ENCODE measurements around the gene ADARB2.

The ADARB2 gene

DNA sequence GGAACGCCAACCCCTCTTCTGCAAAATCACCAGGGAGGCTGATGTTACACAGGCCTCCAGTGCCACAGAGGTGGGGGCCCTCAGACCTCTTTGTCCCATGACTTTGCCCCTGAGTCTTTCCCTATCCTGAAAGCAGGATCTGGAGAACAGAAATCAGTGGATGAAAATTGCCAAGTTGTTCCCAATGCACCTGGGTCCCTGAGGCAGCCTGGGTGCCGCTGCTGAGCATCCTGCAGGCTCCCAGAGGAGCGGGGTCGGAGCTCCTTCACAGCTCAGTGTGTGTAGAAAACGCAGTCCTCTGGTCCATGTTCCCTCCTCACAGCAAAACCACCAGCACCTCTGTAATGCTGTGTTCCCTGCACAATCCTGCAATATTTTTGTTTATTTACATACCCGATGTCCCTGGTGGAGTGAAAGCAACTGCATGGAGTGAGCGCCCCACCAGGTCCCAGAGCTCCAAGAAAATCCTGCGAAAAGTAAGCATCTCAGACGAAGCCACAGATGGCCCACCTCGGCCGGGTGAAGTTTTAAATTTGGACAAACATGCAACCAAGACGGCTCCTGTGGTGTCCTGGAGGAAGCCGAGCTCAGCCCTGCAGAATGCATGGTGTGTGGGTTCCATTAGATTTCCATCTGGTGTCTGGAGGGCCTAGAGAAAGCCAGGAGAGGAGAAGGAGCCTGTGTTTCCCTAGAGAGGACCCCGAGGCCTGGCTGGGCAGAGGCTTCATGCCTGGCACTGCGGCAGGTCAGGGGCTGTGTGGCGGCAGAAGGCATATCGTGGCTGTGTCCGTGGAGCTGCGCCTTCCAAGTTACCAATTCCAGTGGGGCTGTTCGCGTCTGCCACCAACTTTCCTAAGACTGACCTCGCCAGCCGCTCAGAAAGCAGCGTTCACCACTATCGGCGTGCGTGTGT, 445.9 kb downstream of the ADARB2 start:
- TF ChIP-seq, protein P1, sequence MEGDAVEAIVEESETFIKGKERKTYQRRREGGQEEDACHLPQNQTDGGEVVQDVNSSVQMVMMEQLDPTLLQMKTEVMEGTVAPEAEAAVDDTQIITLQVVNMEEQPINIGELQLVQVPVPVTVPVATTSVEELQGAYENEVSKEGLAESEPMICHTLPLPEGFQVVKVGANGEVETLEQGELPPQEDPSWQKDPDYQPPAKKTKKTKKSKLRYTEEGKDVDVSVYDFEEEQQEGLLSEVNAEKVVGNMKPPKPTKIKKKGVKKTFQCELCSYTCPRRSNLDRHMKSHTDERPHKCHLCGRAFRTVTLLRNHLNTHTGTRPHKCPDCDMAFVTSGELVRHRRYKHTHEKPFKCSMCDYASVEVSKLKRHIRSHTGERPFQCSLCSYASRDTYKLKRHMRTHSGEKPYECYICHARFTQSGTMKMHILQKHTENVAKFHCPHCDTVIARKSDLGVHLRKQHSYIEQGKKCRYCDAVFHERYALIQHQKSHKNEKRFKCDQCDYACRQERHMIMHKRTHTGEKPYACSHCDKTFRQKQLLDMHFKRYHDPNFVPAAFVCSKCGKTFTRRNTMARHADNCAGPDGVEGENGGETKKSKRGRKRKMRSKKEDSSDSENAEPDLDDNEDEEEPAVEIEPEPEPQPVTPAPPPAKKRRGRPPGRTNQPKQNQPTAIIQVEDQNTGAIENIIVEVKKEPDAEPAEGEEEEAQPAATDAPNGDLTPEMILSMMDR (IDR thresholded peaks at IDR 0.05): no peak
- no peaks in the 10 kb centered on the region for H3K36me3 ChIP-seq
- no peaks in the 10 kb centered on the region for H3K9me3 ChIP-seq
- H3K27me3 ChIP-seq: peaks cover 47% of the 10 kb centered on the region
- peaks cover 0 to 8% of the 10 kb centered on the region in 2 experiments for H3K4me1 ChIP-seq (ENCODE audit: control insufficient read depth in 1 of 2, insufficient read depth in 1 of 2, low read depth in 1 of 2, low read length in 1 of 2)
- no peak overlapping the region for H3K27ac ChIP-seq
- H3K4me3 ChIP-seq (ENCODE audit: low read depth in 1 of 2, low read length in 1 of 2): no peak overlapping the region

DNA sequence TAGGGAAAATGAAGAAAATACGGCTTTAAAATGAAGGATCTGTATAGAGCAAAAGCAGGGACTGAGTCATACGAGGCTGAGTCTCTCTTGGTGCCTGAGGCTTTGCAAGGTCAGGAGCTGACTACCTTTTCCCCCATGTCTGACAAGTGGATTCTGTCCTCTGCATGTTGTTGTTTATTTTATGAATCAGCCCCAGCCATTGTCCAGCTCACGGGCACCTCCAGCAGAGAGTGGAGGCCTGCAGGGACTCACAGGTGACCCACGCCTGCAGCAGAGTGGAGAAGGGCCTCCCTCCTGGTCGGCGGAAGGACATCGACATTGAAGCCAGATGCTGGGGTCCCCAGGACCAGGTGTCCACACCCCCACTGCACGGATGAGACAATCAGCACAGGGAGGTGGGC, 447.3 kb downstream of the ADARB2 start:
- no peak overlapping the region for H3K27ac ChIP-seq
- TF ChIP-seq, protein P1 (IDR thresholded peaks at IDR 0.05): no peak
- H3K27me3 ChIP-seq: peaks cover 42% of the 10 kb centered on the region

DNA sequence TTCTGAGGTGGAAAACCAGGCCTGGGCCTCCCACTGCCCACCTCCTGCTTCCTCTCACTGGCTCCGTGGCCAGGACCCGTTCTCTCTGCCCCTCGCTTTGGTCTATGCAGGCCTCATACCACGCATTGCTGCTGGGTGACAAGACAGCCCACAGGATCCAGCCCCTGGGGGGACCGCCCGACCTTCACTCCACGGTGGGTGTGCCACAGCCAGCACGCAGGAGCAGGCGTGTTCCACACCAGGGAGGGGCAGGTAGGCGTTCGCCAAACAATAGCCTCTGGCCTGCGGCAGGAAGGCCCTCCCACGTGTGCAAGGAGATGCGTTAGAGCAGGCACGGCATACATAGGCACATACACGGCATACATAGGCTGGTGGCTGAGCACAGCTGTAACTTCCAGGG, 447.7 kb downstream of the ADARB2 start:
- H3K9me3 ChIP-seq: no peaks in the 10 kb centered on the region
- no peak overlapping the region for H3K27ac ChIP-seq
- H3K36me3 ChIP-seq: no peaks in the 10 kb centered on the region
- peaks cover 37% of the 10 kb centered on the region for H3K27me3 ChIP-seq
- H3K4me3 ChIP-seq (ENCODE audit: low read depth in 1 of 2, low read length in 1 of 2): no peak overlapping the region
- peaks cover 0 to 8% of the 10 kb centered on the region in 2 experiments for H3K4me1 ChIP-seq (ENCODE audit: control insufficient read depth in 1 of 2, insufficient read depth in 1 of 2, low read depth in 1 of 2, low read length in 1 of 2)
- TF ChIP-seq, protein P1 (IDR thresholded peaks at IDR 0.05): no peak

More for the DNA sequence above, 447.3 kb downstream of the ADARB2 start:
- H3K9me3 ChIP-seq: no peaks in the 10 kb centered on the region
- no peaks in the 10 kb centered on the region for H3K36me3 ChIP-seq
- H3K4me3 ChIP-seq (ENCODE audit: low read depth in 1 of 2, low read length in 1 of 2): no peak overlapping the region
- peaks cover 0 to 8% of the 10 kb centered on the region in 2 experiments for H3K4me1 ChIP-seq (ENCODE audit: control insufficient read depth in 1 of 2, insufficient read depth in 1 of 2, low read depth in 1 of 2, low read length in 1 of 2)

DNA sequence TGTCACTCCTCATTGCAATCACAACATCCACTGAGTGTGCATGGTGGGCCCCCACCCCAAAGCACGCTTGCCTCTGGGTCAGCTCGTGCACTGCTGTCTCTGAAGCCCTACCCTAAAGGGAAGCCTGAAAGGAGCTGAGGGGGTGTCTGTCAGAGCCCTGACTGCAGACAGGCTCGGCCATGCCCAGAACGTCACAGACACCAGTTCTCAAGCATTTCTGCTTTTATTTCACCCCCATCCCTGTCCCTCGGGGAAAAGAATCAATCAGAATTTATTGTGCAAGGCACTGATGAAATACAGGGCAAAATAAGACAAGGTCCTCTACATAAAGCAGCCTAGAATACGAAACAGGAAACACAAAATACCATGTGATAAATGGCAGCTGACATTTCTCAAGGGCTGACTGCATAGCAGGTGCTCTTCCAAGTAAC, 449.3 kb downstream of the ADARB2 start:
- TF ChIP-seq, protein P1 (IDR thresholded peaks at IDR 0.05): no peak
- Histone ChIP-seq H3K27me3 (peaks cover 24% of the 10 kb centered on the region), H3K4me3 (ENCODE audit: low read depth in 1 of 2, low read length in 1 of 2) (no peak overlapping the region), H3K27ac (no peak overlapping the region), H3K36me3 (no peaks in the 10 kb centered on the region), H3K9me3 (no peaks in the 10 kb centered on the region), H3K4me1 (ENCODE audit: control insufficient read depth in 1 of 2, insufficient read depth in 1 of 2, low read depth in 1 of 2, low read length in 1 of 2) (peaks cover 0 to 8% of the 10 kb centered on the region in 2 experiments)

DNA sequence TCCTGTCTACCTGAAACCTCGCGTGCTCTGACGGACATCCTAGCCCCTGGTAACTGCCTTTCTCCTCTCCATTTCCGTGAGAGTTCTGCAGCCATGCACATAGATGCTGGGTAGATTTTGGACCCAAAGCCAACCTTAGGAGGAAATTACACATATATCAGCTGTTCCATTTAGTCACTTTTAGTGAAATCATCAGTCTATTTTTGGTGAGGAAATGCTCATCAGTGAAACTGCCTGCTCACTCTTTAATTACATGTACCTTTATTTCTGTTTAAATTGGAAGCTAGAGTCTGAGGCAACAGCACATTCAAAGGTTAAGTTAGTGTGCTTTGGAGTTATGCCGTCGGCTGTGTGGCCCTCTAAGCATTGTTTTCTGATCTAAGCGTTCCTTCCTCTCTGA, 449.8 kb downstream of the ADARB2 start:
- Histone ChIP-seq H3K4me1 (ENCODE audit: control insufficient read depth in 1 of 2, insufficient read depth in 1 of 2, low read depth in 1 of 2, low read length in 1 of 2) (peaks cover 0 to 8% of the 10 kb centered on the region in 2 experiments), H3K36me3 (no peaks in the 10 kb centered on the region), H3K9me3 (no peaks in the 10 kb centered on the region), H3K27me3 (peaks cover 20% of the 10 kb centered on the region), H3K4me3 (ENCODE audit: low read depth in 1 of 2, low read length in 1 of 2) (no peak overlapping the region), H3K27ac (no peak overlapping the region)
- TF ChIP-seq, protein P1 (IDR thresholded peaks at IDR 0.05): no peak
